MCF 10A (cell line): ENCODE data around the gene WFDC6. TPM values are rescaled to one million over a fixed set of nuclear protein-coding genes. Genes with fewer than 3 reads are reported as not detected.

Experiments
- BruUV-seq: library from RNA; stranded (reverse); fragments of 400-500 nt; replicated peaks from 2 replicates; lab custom pipeline; 2021; lab: Mats Ljungman, UMichigan
- CTCF ChIA-PET: fragments of 300-600 bp; sonication (Branson Sonifier 250); formaldehyde crosslinking; extraction: SDS; loops from one replicate; lab custom pipeline; 2021; ENCODE audit warnings: antibody characterized with exemption, inconsistent platforms; lab: Yijun Ruan, JAX
- POLR2A ChIA-PET: fragments of 300-600, 350-650 bp; sonication (Branson Sonifier 250); formaldehyde crosslinking; extraction: SDS; loops from one replicate; lab custom pipeline; 2020; ENCODE audit warnings: antibody characterized with exemption, inconsistent platforms; lab: Yijun Ruan, JAX
- DNase-seq: peaks from one replicate; pipeline ENCODE4 v3.0.0-alpha.2; 2018; ENCODE audit not compliant: unreplicated experiment
- H3K27ac Mint-ChIP-seq: one replicate; pipeline ENCODE4 v1.8.0; 2022; ENCODE audit warnings: mild to moderate bottlenecking, low read depth, mixed read lengths; ENCODE audit not compliant: unreplicated experiment
- H3K27me3 Mint-ChIP-seq: one replicate; pipeline ENCODE4 v1.8.0; 2022; ENCODE audit warnings: mixed read lengths; ENCODE audit not compliant: insufficient read depth, unreplicated experiment
- H3K36me3 Mint-ChIP-seq: one replicate; pipeline ENCODE4 v1.8.0; 2022; ENCODE audit warnings: mild to moderate bottlenecking, moderate library complexity, mixed read lengths; ENCODE audit not compliant: insufficient read depth, unreplicated experiment
- H3K4me1 Mint-ChIP-seq: one replicate; pipeline ENCODE4 v1.8.0; 2022; ENCODE audit warnings: mixed read lengths; ENCODE audit not compliant: insufficient read depth, unreplicated experiment
- H3K4me3 Mint-ChIP-seq: one replicate; pipeline ENCODE4 v1.8.0; 2022; ENCODE audit warnings: mild to moderate bottlenecking, moderate library complexity, mixed read lengths; ENCODE audit not compliant: unreplicated experiment
- H3K9me3 Mint-ChIP-seq: one replicate; pipeline ENCODE4 v1.8.0; 2022; ENCODE audit warnings: mixed read lengths; ENCODE audit not compliant: unreplicated experiment
- CTCF ChIP-seq: fragments of 200-600 bp; IDR thresholded peaks from one replicate; pipeline ENCODE4 v1.8.0; 2022; ENCODE audit warnings: antibody characterized with exemption, mild to moderate bottlenecking; ENCODE audit not compliant: unreplicated experiment
- intact Hi-C: fragments of 100-400 bp; cut with micrococcal nuclease; formaldehyde crosslinking; loops from 2 replicates; pipeline ENCODE4 v1.14.1; 2022
- total RNA-seq: library from RNA; stranded (reverse); gene quantifications from 2 replicates; pipeline ENCODE4 v1.2.3, GENCODE V29; 2022

The WFDC6 gene
- total RNA-seq, 1 experiment from 2014 or later: not detected

GRCh38 chr20:45507011-45507820, 32.1 kb downstream of the WFDC6 start:
- Mint-ChIP-seq H3K27me3 (peaks cover under 1% of the 10 kb centered on the region), H3K4me3 (no peak overlapping the region), H3K36me3 (no peaks in the 10 kb centered on the region), H3K4me1 (peaks cover 35% of the 10 kb centered on the region), H3K27ac (peak overlapping the region; percentile 69), H3K9me3 (no peaks in the 10 kb centered on the region)
- POLR2A ChIA-PET: interaction anchor here (0.9 to 3.7 kb wide), 5 partner anchors 8 to 170 kb away, joined by 3 to 49 read pairs (median 3); partner anchors contain the start of gene SPINT3
- CTCF ChIA-PET: no interaction called here
- TF ChIP-seq CTCF: no peak
- TSS peak; percentile 33 for BruUV-seq
- intact Hi-C loops: no loop called here
- peak; percentile 53 for DNase-seq

- TF ChIP-seq CTCF: no peak
- Mint-ChIP-seq H3K4me3 (no peak overlapping the region), H3K27me3 (peaks cover 8% of the 10 kb centered on the region), H3K9me3 (no peaks in the 10 kb centered on the region), H3K4me1 (peaks cover 35% of the 10 kb centered on the region), H3K27ac (peak overlapping the region; percentile 69), H3K36me3 (no peaks in the 10 kb centered on the region)
- ChIA-PET CTCF (interaction anchor here (0.6 to 1.3 kb wide), 2 partner anchors 49 to 69 kb away, joined by 3 to 4 read pairs; no protein-coding TSS in a partner anchor), POLR2A (interaction anchor here (0.7 to 2.3 kb wide), 5 partner anchors 12 to 170 kb away, joined by 3 to 19 read pairs (median 3); no protein-coding TSS in a partner anchor)
- BruUV-seq: no TSS peak
- intact Hi-C loops: no loop called here
- DNase-seq: no peak
Measured at GRCh38 chr20:45506398-45506797, 32.9 kb downstream of the WFDC6 start.

GRCh38 chr20:45503403-45503802, 35.9 kb downstream of the WFDC6 start:
- ChIA-PET CTCF (interaction anchor here (1.6 to 3.2 kb wide), 2 partner anchors 11 to 67 kb away, joined by 3 to 11 read pairs; no protein-coding TSS in a partner anchor), POLR2A (interaction anchor here (0.6 to 3.0 kb wide), 5 partner anchors 14 to 543 kb away, joined by 3 to 18 read pairs (median 3); partner anchors contain the start of genes SDC4 and TOMM34)
- no peak for DNase-seq

More at GRCh38 chr20:45503403-45503802, 35.9 kb downstream of the WFDC6 start:
- no peaks in the 10 kb centered on the region for H3K9me3 Mint-ChIP-seq
- intact Hi-C loops: no loop called here
- TF ChIP-seq CTCF: no peak
- BruUV-seq: no TSS peak
- H3K36me3 Mint-ChIP-seq: no peaks in the 10 kb centered on the region
- peaks cover 31% of the 10 kb centered on the region for H3K27me3 Mint-ChIP-seq
- H3K27ac Mint-ChIP-seq: no peak overlapping the region
- peaks cover 20% of the 10 kb centered on the region for H3K4me1 Mint-ChIP-seq
- H3K4me3 Mint-ChIP-seq: no peak overlapping the region
